ENCODE measurements around the gene EDAR.

Gene EDAR

DNA sequence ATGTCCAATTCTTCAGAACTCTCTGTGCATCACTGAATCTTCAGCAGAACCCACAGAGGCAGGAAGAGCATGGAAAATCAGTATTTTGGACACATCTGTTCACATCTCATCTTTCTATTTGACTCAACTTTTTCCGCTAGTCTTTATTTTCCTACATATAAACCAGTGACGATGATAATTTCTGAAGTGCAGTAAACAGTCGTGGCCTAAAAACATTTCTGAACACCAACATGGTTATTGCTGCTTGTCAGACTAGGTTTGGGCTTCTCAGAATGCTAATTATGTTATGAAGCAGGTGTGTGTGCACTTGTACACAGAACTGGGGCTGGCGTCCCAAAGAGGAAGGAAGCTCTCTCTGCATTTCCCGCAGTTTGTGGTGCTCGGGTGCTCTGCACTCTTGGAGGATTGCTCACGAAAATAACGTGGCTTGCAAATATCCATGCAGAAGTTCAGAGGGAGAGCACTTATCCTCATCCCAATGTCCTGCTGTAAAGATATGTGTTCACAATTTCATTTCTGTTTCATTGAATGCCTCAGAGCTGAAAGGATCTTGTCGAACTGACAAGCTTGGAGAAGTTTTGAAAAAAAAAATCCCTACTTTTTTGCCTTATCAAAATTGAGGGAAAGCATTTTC lies 50.8 kb downstream of the EDAR start:
- no peak for DNase-seq

DNA sequence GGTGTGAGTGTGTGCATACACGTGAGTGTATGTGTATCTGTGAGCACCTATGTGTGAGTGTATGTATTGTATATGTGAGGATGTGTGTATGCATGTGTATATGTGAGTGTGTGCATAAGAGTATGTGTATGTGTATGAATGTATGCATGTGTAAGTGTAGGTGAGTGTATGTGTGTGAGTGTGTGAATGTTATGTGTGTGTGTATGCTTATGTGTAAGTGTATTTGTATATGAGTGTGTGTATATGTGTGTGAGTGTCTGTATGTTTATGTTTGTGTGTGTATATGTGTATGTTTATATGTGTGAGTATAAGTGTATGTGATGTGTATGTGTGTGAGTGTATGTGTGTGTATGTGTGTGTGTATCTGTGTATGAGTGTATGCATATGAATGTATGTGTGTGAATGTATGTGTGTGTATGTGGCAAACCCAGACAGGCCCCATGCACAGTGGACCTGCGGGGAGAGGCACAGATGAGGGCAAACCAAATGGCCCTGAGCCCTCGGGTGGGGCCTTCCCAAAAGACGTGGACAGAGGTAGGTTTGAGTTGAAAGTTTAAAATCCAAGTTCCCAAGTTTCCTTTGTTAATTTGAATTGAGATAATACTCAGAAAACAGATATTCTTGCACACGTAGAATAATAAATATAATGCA lies 51.5 kb downstream of the EDAR start:
- DNase-seq, result no peak

DNA sequence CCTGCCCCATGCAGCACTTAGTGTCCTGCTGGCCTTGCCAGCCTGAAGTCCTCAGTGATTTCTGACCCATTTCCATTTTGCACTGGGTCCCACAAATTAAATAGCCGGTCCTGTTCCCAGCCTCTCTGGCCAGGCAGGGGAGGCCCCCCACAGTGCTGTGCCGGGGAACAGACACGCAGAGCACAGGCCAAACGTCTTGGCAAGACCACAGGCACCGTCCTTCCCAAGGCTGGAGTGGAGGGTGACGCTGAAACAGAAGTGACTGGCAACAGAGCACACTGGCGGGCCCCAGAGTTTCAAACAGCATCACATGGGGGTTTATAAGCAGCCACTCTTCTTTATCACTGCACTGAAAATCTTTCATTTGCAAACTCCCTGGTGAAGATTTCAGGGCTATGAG lies 52.2 kb downstream of the EDAR start:
- DNase-seq, result no peak

DNA sequence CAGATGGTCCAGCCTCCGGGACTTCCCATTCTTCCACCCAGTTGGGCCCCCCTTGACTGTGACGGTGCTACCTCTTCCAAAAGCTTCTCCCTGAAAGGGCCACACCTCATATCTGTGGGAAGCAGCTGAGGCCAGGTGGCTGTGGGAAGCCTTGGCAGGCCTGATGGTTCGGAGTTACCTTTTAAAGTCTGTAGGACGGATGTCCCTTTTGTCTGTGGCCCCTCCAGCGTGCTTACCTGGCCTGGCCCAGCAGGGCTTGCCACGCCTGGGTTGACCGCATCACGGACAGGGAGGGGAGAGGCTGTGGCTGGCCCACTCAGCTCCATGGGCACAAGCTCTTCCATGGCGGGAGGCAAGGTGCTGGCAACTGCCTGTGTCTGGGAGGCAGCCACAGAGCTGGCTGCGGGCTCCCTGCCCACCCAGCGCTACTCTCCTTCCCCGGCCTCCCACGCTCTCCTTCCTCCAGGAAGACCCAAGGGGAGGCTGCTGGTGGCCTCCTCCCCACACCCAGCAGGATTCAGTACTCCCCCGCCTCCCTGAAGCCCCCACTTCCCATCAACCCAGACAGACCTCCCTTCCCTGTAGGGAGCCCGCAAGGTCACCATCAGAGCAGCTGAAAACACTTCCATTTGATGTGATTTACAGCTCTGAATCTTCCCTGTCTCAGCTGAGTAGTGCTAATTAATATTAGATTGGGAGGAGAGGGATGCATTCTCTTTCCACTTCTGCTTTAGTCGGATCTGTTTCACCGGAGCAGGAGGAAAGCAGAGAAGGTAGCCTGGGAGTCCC lies 52.8 kb downstream of the EDAR start:
- DNase-seq, result no peak

DNA sequence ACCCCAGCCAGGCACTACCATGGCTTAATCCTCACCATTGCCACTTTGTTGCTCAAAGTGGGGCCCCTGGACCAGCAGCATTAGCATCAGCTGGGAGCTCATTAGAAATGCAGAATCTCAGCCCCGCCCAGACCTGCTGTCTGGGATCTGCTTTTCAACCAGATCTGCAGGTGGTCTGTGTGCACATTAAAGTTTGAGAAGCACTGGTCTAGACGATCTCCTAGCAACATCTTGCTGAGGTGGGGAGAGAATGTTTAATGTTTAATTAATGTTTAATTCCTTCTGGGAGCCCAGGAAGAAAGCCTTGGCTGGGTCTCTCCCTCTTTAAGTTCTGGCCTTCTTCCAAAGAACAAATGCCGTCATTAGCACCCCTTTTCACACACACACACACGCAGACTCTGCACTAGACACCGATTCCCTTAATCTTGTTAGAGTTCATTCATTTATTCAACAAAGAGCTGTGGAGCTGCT lies 53.7 kb downstream of the EDAR start:
- no peak for DNase-seq

DNA sequence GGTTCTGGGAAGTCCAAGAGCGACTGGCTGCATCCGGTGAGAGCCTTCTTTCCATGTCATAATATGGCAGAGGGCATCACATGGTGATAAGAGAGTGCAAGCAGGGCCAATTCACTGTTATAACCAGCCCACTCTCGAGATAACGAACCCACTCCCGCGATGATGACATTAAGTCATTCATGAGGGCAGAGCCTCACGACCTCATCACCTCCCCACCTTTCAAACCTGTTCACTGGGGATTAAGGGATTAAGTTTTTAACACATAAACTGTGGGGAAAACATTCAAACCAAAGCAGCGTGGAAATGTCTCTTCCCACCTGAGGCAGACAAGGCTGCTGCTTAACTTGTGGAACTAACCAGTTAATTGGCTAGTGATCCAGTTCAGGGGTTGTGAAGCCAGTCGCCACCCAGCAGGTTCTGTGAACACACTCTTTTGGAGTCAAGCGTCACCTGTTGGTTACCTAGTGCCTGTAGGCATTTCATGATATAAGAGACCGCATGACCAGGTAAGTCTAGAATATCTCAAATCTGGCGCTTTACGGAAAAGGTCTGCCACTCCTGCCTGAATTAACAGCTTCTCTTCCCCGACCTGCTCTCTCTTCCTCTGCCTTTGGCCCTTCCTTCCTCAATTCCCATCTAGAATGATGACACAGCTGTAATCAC lies 54.3 kb downstream of the EDAR start:
- DNase-seq, result no peak

DNA sequence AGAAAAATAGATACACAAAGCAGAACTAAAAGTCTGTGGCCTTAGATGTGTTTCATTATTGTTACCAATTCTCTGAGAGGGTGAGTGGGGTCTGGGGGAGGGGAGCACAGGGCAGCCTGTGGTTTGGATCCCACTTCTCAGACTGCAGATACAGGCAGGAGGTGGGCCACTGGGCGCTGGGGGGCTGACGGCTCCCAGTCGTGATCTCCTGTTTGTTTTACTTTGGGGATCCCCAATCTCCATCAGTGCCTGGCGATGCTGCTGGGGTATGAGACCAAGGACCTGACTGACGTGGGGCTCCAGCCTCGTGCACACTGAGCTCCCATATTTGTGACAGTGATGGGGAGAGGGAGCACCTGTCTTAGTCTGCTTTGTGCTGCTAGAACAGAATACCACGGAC lies 54.9 kb downstream of the EDAR start:
- DNase-seq, result no peak

DNA sequence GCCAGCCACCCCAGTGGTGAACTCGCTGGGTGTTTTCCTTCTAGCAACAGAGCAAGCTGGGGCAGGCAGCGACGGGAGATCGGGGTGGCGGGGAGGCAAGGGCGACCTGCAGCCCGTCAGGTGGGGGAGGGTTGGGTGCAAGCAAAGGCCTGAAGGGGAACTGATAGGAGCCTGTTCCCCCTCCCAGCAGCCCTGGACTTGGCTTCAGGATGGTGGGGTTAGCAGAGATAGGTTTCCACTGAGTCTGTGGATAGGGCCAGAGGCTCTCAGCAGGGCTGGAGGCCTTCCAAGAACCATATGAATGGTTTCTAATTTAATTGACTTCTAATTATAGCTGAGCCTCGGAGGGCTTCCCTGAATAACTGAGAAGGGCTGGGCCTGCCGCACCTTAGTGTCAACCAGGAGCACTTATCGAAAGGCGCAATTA lies 55.3 kb downstream of the EDAR start:
- DNase-seq, result no peak

DNA sequence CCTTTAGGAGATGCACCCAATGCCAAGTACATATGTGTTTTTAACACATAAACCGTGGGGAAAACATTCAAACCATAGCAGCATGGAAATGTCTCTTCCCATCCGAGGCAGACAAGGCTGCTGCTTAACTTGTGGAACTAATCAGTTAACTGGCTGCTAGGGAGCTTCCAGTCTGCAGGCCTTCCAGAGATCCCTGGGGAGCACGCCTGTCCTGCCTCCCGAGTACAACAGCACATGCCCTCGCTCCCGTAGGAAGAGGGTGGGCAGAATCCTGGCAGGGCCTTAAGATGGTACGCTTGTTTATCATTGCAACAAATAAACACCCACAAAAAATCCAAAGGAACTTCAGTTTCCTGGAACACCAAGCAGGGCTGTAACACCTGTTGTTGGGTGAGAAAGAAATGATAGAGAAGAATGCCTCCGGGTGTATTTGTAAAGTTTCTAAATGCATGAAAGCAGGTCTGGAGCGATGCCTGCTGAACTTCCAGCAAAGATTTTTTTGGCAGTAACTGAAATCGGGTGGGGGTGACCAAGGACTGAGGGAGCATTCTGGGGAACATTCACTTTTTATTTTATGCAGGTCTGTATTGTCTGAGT lies 56.2 kb downstream of the EDAR start:
- no peak for DNase-seq

DNA sequence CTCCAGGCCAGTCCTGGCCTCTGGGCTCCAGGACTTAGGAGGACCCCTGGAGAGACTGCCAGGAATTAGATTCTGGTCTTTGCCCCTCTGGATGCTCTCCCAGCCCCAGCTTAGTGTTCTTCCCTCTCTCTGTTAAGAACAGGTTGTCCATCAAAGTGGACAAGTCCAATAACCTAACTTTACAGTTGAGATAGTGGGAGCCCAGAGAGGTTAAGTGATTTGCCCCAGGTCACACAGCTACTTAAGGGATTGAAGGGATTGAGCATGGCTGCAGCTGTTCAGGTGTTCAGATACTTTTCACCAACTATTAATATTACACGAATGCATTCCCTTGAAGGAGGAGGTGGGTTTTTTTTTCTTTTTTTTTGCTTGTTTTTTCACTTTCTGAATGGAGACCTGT lies 57.6 kb downstream of the EDAR start:
- no peak for DNase-seq

DNA sequence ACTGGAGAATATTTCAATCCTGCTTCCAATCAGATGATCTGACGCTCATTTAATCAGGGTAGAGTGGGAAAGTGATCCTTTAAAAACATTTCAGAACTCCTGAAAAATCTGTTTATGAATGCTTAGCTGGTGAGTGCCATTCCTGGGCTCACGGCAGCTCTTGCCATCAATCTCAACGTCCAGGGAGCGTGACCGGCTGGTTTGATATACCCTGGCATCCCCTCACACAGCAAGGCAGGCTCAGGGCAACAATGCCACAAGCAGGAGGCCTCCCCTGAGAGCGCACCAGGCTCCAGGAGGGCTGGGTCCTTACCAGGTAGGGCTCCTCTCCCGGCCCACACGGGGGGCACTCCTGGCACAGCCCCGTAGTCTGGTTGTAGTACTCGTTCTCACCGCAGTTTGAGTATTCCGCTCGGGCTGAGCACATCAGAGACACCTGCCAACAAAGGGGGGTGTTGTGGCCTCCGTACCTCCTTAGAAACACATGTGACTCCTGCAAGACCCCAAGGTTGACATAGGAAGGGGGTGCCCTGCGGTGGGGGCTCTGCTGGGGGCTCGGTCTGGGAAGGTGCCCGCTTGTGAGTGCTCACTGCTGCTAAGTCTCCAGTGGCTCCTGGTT lies 59.1 kb downstream of the EDAR start:
- no peak for DNase-seq

DNA sequence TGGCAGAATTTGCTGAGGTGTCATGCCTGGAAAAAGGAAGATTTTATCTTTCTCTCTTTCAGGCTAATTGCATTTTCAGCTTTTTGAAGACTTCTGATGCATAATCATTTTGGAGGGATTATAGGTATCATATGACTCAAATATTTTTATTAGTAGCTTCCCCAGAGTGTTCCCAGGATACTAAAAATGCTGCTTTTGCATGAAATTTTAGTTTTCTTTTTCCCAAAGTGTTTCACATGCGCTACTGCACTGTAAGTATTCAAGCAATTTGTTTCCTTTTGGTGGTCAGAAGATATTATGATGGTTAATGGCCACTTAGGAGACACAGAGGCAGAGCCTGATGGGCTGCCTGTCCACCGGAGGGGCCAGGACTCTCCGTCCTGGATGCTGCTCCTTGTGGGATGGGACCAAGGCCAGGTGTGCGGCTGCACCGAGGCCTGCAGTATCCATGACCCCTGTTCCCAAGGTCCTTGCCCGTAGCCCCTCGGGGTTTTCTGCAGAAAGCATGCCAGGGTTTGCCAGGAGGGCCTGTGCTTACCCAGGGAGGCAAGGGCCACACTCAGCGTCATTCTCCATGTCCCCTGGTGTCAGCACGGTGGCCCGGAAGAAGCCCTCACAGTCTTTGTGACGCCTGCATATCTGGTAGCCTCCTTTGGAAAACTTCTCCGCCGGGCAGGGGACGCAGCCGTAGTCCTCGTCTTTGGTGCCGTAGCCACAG lies 60.2 kb downstream of the EDAR start:
- DNase-seq, result no peak

DNA sequence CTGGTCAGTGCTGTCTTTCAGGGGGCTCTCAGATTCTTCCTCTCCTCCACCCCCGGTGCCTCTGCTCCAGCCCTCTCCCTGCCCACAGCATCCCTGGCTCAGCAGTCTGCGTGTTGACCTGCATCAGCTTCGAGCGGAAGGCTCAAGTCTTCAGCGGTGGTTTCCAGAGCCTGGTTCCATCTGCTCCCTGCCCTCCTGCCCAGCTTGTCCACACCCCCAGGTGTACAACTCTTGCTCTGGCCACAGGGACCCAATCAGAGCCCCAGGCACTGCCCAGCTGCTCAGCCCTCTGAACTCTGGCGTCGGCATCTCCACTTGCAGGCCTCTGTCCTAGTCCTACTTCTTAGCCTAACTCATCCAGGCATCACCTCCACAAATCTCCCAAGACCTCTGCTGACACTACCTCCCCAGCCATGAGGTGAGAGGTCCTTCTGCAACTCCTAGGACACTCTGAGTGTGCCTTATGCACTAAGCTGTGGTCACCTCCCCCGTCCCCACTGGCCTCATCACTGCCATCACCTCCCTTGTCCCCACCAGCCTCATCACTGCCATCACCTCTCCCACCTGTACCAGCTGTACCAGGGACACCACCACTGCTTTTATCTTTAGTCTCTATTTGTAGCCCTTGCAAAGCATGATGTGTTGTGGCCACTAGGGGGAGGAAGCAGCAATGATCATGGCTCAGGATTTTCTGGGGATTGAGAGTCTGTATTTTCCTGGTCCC lies 60.9 kb downstream of the EDAR start:
- no peak for DNase-seq

DNA sequence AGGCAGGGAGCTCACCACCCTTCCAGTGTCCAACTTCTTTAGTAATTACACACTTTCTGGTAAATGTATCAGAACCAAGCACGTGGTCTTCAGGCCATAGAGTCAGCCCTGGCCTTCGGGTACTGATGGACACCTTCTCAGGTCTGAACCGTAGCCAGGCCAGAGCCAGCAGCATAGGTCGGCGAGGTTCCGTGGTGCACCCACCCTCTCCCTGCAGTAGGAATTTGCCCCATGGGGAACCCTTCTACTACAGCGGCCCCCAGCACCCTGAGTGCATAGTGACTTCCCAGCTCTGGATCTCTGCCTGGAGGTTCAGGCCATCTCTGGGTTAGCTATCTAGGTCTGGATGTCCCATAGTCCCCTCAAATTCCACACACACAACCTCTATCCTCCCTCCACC lies 61.6 kb downstream of the EDAR start:
- DNase-seq, result no peak

DNA sequence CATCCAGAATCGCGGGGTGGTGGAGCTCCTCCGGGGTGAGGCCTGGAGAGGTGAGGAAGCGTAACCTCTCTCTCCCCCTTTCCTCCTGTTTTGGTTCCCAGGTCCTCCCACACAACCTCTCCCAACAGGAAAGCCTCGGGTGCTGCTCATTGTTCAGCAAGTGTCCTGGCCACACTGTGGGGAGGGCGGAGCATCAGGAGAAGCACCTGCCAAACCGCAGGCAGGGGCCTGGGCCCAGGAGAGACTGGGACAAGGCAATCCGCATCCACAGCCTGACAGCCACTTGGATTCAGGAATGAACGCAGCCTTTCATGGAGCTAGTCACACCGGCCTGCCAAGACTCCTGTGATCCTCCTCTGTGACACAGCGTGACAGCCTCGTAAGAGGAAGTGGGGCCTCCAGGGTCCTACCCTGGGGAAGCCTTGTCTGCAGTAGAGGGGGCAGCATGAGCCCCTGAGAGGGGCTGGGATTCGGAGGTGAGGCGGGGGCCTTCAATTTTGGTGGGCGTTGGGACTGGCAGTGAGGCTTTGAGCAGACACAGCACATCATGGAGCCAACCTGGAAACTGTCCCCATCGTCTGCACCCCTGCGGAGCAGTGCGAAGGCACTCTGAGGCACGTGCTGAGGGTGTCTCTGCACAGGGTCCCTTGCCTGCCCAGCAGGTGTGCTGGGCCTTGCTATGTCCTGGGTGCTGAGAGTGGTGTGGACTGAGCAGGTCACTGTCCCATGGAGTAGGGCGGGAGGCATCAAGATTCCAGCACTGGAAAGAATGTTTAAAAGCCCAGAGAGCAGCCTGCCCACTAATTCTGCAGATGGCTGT lies 62.2 kb downstream of the EDAR start:
- DNase-seq, result no peak

DNA sequence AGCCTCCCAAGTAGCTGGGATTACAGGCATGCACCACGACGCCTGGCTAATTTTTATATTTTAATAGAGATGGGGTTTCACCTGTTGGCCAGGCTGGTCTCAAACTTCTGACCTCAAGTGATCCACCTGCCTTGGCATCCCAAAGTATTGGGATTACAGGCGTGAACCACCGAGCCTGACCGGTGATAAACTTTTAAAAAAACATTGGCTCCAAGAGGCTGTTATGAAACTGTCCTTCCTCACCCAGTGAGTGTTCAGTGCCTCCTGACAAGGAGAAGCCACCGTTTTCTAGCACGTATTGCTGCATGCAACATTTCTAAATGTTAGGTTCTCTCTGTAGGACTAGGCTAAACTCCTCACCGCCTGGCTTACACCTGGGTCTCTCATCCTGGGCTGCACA lies 63.3 kb downstream of the EDAR start:
- no peak for DNase-seq

DNA sequence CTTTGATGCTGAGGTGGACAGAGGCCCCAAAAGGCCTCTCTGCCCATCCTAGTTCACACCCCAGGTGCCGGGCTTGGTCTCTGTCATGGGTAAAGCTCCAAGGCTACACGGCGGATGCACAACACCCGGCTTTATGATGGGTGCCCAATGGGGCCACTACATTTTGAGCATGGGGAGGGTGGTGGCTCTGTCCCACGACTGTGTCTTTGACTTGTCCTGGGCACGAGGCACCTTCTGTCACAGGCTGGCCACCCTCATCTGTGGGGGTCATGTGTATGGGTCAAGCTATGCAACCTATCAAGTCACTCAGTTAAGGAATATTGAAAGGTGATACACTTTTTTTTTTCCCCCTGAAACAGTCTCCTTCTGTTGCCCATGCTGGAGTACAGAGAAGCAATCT lies 63.7 kb downstream of the EDAR start:
- DNase-seq, result no peak

DNA sequence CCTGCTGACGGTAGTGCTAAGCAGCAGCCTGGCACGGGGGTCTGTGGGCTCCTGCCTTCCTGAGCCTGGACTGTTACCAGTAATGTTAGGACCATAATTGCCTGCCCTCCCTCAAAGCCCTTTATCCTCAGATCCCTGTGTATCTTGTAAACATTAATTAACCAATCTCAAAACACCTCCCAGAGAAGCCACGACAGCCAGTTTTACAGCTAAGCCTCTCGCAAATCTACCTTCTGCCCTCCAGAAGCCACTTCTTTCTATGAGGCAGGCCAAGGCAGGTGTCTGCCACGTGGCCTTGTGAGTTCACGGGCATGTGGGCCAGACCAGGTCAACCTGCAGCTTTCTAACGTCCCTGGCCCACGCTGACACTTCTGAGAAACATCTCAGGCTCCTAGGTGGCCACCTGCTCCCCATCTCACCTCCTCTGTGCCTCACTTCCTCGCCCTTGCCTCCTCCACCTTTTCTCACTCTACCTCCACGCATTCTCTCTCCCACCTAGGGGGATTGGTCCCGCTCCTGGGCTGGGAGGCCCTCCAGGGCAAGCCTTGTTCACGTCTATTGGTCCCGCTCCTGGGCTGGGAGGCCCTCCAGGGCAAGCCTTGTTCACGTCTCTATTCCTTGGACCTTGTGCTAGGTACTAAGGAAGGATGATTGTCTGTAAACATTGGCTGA lies 64.3 kb downstream of the EDAR start:
- DNase-seq, result no peak

DNA sequence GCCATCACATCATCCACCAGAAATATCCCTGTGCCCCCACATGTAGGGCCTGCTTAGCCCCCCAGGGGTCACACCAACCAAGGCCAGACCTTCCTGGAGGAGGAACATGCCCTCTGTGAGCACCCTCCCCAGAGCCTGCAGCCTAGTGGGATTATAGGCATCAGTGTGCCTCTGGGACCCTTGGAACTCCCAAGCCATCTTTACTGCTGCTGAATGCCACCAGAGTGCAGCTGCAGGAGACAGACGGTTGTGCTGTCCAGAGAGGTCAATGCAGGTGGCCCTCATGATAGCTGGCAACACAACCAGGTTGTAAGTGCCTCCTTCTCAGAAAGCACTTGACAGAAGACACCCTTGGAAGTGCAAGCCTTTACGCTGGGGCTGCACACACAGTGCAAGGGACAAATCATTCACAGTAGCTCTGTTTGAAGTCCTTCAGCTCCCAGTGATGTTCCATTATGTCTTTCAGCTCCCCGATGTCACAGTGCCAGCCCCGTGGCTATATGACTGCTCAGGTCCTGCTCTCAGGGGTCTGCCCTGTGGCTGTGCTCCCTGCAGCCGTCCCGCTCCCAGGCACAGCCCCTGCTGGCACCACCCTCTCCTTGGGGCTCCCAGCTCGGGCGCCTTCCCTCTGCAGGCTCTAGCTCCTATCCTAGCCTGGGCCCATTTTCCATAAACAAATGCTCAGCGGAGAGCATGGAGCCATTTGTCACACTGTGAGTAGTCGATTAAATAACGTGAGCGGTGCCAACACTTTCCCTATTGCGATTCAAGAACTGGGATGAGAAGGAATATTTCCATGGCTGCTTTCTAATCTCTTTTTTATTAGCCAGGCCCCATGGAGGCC lies 65.1 kb downstream of the EDAR start:
- DNase-seq, result no peak

Measured in NCI-H1048 (cell line).